HG02885 (cell line): ENCODE results near the gene ATP8B4.

Experiments used
- ATAC-seq: cut with Tn5 transposase; IDR thresholded peaks from one replicate; pipeline ENCODE4 v1.9.1; 2021; ENCODE audit warnings: mild to moderate bottlenecking; ENCODE audit not compliant: unreplicated experiment, poor library complexity

Gene ATP8B4

DNA sequence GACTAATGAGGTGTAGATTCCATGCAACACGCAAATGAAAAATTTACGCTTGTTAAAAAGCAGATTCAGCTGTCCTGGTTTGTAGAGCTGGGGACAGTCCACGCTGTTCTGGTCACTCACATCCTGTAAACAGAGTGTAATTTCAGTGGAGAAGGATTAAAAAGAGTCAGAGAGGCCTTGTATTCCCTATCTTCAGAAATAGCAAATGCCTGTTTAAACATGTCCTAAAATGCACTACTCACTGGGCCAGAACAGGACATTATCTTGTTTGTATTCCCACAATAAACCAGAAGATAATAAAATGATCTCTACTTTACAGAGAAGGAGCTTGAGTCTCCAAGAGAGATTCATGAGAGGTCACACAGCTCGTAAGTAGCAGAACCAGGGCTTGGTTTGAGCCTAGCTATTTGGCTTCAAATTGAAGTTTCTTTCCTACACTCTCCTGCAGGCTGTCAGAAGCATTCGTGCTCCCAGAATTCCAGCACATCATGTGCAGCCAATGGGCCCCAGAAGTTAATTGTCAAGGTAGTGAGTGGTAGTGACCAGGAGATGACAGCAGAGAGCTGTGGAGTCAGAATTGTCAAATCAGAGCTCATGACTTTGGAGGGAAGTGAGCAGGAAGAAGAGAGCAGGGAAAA, 242.5 kb downstream of the ATP8B4 start:
- no peak for ATAC-seq

DNA sequence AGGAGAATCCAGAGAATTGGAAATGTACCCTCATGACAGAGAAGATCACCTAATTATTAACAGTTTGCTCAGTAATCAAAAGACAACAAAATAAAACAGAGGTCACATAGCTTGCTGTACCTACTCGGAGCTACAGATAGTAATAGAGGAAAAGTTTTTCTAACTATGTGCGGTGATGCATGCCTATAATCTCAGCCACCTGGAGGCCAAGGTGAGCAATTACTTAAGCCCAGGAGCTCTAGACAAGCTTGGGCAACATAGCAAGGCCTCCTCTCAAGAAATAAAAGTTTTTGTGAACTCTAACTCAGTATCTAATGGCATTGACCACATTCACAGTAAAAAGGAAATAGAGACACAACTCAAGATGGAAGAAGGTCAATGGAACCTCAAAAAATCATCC, 243.6 kb downstream of the ATP8B4 start:
- peak; percentile 62 for ATAC-seq

DNA sequence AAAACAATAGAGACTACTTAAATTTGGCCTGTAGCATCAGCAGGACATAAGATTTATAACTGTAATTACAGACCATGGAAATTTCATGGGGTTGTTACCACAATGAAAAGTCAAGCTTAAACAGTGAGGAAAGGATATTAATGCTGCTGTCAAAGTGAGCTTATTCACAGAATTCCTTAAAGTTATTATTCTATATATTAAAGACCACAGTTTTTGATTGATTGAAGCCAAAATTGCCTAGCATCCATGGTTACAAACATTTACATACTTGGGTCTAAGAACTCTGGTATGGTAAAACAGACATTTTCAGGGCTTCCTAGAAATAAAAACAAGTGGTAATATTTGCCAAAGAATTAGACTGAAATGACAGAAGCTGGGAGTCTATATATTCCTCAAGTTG, 248.6 kb downstream of the ATP8B4 start:
- no peak for ATAC-seq

DNA sequence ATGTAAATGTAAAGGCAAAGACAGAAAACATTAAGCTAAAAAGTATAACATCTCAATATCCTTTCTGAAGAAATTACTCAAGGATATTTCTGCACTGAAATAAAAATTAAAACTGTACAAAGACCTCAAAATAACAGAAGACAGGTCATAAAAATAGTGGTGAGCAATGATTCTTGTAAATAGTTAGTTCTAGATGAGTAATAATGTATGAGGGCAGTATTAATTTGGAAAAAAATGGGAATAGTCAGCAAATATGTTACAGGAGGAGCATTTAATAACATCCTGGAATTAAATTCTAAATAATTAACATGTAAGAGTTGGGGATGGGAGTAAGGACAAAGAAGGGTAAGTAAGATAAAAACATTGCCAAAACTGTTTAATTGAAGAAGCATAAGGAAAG, 250.7 kb downstream of the ATP8B4 start:
- no peak for ATAC-seq

DNA sequence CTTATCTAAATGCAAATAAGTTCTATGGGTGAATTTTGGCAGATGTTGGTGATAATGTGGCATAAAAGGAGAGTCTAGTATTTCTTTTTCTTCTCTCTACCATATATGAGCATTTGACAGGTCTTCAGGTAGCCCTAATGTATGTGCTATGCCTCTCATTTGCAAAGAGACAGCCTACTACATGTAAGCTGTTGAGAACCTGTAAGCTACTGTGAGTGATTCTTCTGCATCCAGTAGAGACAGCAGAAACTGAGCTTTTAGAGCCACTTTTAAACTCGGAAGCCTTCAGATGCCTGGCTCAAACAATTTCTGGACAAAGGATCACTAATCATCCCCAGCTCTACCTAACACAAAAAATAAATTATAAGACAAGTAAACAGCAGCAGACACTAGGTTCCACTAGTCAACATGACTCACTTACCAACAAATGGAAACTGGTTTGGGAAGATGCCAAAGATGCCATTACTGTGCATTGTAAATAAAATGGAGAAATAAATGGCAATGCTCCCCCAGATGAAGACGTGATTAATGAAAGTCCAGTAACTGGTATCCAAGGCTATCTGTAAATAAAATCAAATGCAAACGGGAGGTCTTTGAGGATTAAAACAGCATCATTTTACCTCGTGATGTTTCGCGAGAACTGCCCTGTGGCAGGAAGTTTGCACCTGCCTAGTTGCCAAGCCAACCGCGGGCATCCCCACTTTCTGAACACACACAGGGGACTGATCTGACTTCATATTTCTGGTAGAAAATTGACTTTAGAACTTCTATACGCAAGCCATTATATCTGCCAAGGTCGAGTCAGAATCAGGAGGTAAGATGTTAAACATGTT, 252.9 kb downstream of the ATP8B4 start:
- ATAC-seq = no peak

DNA sequence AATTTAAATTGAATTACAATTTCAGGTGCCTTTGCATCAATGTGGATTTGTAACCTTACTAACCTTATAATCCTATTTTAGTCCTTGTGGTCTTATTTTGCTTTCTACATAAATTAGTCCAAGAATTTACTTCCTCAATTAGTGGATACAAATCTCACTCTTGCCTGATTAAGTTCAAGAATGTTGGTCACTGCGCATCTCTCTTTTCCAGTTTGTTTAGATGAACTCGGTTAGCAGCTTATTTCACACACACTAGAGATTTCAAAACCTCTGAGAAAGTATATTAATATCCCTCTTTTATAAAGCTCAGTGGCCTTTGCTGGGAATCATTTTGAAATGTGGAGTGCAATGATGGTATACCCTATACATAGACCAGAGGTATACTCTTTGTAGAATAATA, 254.8 kb downstream of the ATP8B4 start:
- no peak for ATAC-seq

DNA sequence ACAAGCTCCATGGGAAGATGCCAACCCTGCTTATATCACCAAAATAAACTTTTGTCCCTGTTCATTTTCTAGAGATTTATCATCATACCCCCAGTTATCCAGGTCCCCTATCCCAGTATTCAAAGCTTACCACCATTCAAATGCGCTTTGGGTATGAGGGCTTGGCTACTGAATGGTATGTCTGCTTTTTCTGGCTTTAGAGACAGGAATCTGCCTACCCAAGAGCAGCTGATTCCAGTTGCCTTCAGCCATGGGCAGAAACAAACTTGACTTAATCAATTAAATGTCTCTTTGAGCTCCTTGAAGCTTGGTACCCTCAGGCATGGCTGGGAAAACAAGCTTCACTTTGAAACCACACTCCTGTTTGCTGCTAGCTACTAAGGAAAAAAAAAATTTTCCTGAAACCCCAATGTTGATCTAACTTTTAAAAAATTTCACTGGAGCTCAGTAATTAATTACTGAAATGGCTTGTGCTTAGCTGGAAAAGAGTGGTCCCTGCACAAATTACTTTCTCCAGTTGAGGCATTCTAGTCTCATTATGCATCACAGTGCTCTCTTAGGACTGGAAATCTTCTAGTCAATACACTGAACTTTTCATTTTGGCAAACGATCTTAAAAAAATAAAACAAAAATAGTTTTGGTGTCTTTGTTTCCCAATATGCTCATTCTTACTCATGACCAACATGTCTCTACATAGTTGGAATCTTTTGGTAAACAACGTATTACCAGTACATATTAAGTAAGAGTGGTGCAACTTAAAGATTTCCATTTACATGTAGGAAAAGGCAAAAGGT, 255.4 kb downstream of the ATP8B4 start:
- ATAC-seq = no peak

DNA sequence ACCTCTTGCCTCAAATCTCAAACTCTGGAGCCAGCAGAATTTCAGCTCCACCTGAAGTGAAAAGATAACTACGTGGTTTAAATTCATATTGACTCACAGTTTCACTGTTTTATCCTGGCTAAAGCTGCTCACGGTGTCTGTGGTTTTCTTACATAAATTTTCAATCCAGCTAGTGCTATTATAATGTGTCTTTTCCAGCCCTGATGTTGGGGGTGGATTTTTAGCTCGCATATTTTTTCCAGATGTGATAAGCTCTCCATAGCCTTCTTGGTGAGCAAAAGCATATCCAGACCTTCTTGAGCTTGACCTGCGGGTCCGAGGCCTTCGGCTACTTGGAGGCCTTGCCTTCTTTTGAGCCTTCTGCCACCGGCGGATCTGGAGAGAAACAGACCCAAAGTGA, 258.9 kb downstream of the ATP8B4 start:
- ATAC-seq = no peak

DNA sequence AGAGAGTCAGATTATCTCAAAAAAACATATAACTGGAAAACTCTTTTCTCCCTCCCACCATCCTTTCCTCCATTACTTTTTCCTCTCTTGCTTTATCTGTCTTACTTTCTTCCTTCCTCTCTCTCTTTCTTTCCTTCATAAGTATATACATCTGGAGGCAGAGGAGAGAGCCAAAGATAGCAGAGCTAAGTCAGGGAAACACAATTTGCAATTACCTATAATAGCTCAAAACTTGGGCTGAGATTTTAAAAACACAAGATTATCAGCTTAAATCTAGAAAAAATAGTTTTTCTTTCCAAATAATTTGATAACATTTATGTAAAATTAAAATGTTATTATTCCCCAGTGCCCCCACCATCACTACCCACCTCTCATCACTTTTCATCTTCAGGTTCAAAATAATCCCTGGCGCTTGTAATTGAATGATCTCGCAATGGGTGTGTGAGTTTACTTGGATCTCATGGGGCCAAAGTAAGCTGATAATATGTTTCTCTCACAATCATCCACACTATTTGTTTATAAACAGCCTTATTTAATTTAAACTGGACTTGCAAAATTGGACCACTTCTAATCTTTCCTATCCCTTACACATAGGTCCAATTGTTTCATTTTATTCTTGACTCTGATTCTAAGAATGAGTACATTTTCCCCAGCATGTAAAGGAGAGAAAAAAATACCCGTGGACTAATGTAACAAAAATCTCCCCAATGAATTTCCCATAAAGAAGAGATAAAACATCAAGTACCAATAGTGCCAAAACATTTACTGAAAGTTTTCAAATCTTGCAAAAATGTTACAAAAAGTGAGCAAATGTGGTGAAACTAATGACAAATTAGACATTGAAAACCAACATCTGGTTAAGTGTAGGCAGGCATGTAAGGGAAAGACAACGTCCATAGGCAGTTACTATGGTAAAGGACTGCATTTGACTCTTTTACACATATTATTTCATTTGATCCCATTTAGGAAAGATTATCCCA, 261.2 kb downstream of the ATP8B4 start:
- ATAC-seq = no peak

DNA sequence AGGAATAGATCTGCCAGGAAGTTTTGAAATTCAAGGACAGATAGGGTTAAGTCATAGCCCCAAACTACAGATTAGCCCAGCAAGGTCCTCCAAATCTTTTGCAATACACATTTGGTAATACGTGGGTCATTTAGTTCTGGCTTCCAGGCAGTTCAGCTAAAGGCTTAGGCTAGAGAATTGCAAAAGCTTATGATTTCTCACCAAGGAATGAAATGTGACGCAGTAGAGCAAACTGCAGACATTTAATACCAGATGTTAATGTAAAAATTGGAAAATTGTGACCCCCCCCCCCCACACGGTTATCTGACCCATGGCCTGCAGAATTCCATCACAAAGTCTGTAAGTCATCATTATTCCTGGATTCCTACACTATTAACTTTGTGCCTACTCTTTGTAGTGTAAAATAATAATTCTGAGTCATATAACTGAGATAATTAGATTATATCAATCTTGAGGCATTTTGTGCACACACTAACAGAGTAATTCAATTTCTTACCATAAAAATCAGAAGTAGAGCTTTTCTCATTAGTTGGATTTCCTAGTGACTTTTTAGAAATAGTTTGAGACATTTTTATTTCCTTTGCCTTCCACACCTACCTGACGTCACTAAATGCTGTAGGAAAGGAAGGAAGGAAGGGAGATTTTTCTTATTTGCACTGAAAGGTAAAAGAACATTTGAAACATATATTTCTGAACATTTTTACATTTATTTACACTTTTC, 263.0 kb downstream of the ATP8B4 start:
- ATAC-seq = no peak

DNA sequence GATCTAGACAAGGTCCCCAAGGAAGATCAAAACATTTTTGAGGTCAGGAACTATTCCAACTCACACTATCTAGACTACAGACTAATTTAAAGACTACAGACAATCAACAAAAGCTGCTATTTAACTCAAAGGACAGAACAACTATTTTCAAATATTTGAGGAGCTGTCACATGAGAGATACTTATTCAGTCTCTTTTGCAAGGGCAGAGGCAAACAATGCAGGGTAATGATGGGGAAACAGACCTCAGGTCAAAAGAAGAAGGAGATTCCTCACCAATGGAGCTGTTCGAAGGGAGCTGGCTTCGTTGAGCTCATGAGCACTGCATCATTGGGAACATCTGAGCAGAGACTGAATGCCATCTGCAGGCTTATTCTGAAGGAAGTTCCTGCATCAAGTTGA, 266.3 kb downstream of the ATP8B4 start:
- ATAC-seq = no peak

DNA sequence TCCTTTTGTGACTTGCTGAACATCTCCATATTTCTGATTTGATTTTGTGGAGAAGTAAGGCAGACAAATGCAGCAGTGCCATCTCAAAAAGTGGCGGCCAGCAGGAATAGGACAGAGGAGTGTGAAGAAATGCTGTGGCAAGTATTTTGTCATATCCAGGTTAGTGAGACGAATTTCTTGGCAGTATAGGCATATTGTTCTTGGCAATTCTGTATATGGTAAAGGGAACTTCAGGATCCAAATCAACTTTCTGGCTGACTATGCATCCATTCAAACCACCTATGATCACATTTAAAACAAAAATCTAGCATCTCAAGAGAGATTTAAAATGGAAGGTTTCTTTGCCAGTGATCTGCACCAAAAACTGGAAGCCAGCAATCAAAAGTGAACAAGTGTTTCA, 270.2 kb downstream of the ATP8B4 start:
- no peak for ATAC-seq

DNA sequence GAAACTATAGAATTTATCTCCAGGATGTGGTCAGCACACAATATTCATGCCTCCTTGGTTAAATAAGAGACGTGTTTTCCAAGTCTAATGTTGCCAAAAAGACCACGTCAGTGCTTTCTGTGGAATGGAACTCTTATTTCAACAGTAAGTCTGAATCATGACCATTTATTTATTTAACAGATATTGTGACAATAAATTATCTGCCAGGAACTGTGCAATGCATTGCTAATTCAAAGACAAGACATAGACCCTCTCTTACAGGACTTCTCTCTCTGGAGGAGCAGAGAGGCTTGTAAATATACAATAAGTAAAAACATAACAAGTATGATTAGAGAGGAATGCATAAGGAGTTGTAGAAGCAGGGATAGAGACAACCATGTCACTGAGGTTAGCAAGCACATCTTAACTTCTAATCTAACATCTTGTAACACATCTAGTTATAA, 270.7 kb downstream of the ATP8B4 start:
- ATAC-seq = no peak

DNA sequence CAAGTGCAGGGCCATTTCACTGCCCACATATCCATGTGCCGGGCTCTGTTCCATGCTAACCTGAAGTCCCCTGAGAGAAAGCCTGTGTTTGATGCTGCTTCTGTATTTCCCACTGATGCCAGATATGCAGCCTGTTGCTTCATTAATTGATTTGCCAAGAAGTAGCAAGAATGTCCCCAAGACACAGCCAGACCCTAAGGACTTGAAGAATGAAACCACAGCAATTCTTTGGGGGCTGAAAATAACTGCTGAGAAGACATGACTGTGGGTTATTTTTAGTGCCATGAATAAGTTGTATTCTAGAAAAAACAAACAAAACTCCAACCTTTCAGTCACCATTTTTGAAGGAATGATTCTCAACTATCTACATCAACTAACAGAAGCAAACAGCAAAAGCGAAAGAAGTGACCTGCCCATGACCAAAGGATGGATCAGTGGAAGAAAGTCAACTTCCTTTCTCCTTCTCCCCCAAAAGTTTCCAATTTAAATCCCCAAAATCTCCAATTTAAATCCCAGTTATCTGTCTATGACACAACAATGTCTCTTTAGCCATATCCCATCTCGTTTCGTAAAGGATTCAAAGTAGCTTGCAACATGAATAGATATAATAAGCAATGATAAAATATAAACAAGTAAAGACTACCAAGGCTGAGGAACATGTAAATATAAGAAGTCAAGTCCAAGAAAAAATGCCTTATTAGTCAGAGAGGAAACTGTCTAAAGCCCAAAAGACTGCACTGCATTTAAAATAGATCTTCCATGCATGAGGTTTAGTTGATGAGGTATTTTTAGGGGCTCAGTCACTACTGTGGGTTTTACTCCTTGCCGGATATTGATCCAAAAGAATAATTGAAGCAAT, 271.4 kb downstream of the ATP8B4 start:
- ATAC-seq = no peak

DNA sequence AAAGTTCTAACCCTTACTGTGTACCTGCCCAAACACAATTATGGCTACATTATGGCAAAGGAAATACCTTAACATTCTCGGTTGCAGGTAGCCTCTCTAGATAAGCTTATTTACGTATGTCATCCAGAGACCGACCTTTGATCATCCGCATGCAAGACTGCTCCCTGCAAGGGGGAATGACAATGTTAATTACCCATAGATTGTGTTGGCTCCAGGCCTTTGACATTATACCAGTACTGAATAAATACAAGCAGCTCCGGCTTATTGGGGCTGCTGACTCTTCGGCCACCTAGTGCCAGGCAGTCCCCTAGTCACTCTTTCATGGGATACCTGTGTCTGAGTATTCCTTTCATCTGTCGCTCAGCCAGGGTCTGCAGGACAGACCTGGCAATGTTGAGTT, 274.6 kb downstream of the ATP8B4 start:
- no peak for ATAC-seq

DNA sequence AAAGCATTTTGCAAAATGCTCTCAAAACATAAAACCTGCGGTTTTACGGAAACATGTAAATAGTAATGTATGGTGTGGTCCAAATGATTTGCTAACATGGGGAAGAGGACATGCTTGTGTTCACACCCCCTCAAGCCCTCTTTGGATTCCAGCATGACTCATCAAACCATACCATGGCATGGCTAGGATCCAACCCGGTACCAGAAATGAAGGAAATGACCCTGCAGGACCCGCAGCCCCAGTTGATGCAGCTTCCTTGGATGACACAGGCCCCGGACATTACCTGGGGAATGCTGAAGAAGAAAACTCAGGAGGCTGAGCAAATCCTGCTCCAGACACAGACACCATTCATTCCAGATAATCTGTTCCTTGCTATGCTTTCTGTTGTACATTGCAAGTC, 275.3 kb downstream of the ATP8B4 start:
- no peak for ATAC-seq

DNA sequence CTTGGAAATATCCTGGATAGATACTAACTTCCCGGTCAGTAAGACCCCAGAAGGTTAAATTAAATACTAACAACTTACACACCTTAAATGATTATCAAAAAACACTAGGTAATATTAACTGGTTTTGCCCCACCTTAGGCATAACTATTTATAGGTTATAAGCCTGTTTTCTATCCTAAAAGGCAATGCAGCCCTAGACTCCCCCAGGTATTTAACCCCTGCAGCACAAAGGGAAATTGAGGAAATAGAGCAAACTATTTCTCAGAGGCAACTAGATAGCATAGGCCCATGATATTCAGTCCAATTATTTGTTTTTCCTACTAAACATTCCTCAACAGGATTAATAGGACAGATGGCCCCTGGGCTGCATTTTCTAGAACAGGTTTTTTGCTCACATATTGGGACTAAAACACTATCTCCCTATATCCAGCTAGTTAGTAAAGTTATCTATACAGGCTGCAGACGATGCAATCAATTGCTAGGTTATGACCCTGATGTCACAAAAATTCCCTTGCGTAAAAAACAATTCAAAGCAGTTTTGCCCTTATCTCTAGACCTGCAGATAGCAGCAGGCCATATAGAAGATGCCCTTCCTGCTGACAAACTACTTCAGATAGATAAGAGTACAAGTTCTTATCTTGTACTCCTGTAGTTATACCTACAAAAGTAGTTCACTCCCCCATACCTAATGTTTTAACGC, 276.9 kb downstream of the ATP8B4 start:
- no peak for ATAC-seq

DNA sequence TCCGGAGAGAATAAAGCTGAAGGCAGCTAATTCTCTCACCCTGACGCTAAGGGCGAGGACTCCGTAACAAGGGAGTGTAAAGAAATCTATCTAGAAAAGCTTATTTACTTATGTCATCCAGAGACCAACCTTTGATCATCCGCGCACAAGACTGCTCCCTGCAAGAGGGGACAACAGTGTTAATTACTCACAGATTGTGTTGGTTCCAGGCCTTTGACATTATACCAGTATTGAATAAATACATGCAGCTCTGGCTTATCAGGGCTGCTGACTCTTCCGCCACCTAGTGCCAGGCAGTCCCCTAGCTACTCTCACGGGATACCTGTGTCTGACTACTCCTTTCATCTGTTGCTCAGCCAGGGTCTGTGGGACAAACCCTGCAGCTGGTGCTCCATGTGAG, 286.5 kb downstream of the ATP8B4 start:
- no peak for ATAC-seq
